ENCODE data around the gene EPHB2.

- TF ChIP-seq CTCF (conservative IDR thresholded peaks at IDR 0.05; ENCODE audit: low read length) (no peak), EZH2phosphoT487 (IDR thresholded peaks at IDR 0.05; ENCODE audit: borderline replicate concordance) (no peak)
Observed at GRCh38 chr1:22915816-22916470, 205.3 kb downstream of the EPHB2 start.

Measured in Loucy (cell line).